ENCODE measurements around the gene ZNF177.

Gene ZNF177

DNA sequence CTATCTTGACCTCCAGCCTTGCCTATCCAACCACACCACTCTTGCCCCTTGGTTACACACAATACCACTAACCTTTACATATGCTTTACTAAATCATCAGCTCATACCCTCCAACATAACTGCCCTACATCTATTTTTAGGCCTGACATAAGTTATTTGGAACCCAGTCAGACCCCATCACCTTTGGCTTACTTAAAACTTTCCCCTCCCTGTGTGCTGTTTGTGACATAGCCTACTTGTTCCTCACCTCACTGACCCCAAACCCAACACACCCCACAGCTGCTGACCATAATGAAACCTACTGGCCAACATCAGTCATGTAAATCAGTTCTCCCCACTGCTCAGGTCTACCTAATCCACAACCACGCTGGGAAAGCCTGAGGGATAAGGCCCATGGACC lies 67.6 kb downstream of the ZNF177 start:
- Histone ChIP-seq H2BK15ac (replicated peaks; ENCODE audit: low read depth) (no peak overlapping the region), H3K23ac (ENCODE audit: low read length) (no peak overlapping the region), H3K18ac (ENCODE audit: low read length) (no peak overlapping the region), H3K27ac (ENCODE audit: low read depth, low read length) (no peak overlapping the region), H3K79me2 (ENCODE audit: control insufficient read depth, insufficient read depth, low read length) (no peaks in the 10 kb centered on the region), H2BK5ac (ENCODE audit: low read length) (no peak overlapping the region), H3K4me3 (ENCODE audit: low read length) (no peak overlapping the region), H2BK120ac (ENCODE audit: low read depth, low read length) (no peak overlapping the region), H3K79me1 (ENCODE audit: low read length) (peaks cover 1% of the 10 kb centered on the region), H4K8ac (ENCODE audit: low read depth, low read length) (no peak overlapping the region), H3K4ac (ENCODE audit: low read depth, low read length) (no peak overlapping the region), H3K4me2 (ENCODE audit: low read length) (no peak overlapping the region), H3K9ac (ENCODE audit: low read length) (no peak overlapping the region), H3K4me1 (ENCODE audit: control insufficient read depth, low read depth, low read length) (no peaks in the 10 kb centered on the region), H3K56ac (ENCODE audit: low read length) (no peak overlapping the region), H2AK5ac (ENCODE audit: low read length) (no peak overlapping the region), H3K36me3 (ENCODE audit: control insufficient read depth, insufficient read depth, low read length) (no peaks in the 10 kb centered on the region), H4K5ac (ENCODE audit: low read length) (no peak overlapping the region), H3K27me3 (ENCODE audit: insufficient read depth, low read length, poor library complexity) (no peaks in the 10 kb centered on the region)
- no peak for DNase-seq
- no CpG with 5 or more reads among the region's 1 CpG for WGBS (ENCODE audit: extremely low coverage, insufficient coverage, low lambda C conversion rate)

DNA sequence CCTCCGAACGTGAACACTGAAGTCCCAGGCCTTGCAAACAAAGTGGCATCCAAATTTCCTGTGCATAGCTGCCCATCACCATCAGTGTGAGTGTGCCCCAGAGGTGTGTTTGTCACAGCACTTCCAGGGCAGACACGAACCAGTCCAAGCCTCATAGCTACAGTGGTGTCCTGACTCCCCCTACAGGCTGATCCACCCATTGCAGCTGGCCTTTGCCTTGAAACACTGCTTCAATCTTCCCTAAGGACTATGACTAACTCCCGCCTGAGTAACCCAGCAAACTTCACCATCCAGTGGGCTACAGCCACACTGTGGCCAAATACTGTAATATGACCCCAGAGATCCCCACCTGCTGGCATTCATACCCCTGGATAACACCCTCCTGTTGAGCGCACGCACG lies 68.7 kb downstream of the ZNF177 start:
- Histone ChIP-seq H3K79me1 (ENCODE audit: low read length) (peaks cover 1% of the 10 kb centered on the region), H3K4ac (ENCODE audit: low read depth, low read length) (no peak overlapping the region), H2BK120ac (ENCODE audit: low read depth, low read length) (no peak overlapping the region), H3K4me1 (ENCODE audit: control insufficient read depth, low read depth, low read length) (no peaks in the 10 kb centered on the region), H4K8ac (ENCODE audit: low read depth, low read length) (no peak overlapping the region), H3K9ac (ENCODE audit: low read length) (no peak overlapping the region), H3K27me3 (ENCODE audit: insufficient read depth, low read length, poor library complexity) (no peaks in the 10 kb centered on the region), H3K18ac (ENCODE audit: low read length) (no peak overlapping the region), H3K79me2 (ENCODE audit: control insufficient read depth, insufficient read depth, low read length) (no peaks in the 10 kb centered on the region), H3K36me3 (ENCODE audit: control insufficient read depth, insufficient read depth, low read length) (no peaks in the 10 kb centered on the region), H3K23ac (ENCODE audit: low read length) (no peak overlapping the region), H2AK5ac (ENCODE audit: low read length) (no peak overlapping the region), H4K5ac (ENCODE audit: low read length) (no peak overlapping the region), H3K27ac (ENCODE audit: low read depth, low read length) (no peak overlapping the region), H3K56ac (ENCODE audit: low read length) (no peak overlapping the region), H3K4me3 (ENCODE audit: low read length) (no peak overlapping the region), H2BK5ac (ENCODE audit: low read length) (no peak overlapping the region), H3K4me2 (ENCODE audit: low read length) (no peak overlapping the region), H2BK15ac (replicated peaks; ENCODE audit: low read depth) (no peak overlapping the region)
- WGBS (ENCODE audit: extremely low coverage, insufficient coverage, low lambda C conversion rate), result no CpG with 5 or more reads among the region's 7 CpGs
- peak; percentile 83 for DNase-seq

Data from mesendoderm (in vitro differentiated cells).